Keratinocyte (primary cell): ENCODE results near the gene HENMT1. TPM values are rescaled to one million over a fixed set of nuclear protein-coding genes. Genes with fewer than 3 reads are reported as not detected.

ENCODE experiments used
- DNase-seq: peaks from one replicate; pipeline ENCODE4 v3.0.0-alpha.2; 2011; ENCODE audit warnings: low read depth, missing footprints, low spot score
- FAIRE-seq: peaks from 2 replicates; lab custom pipeline; 2011; peaks lifted over from hg19 to GRCh38; lab: Jason Lieb, UNC
- H2AFZ ChIP-seq: 2 replicates; pipeline ENCODE4 v1.6.0; 2012; ENCODE audit warnings: low read length, control low read depth, inconsistent platforms; ENCODE audit not compliant: control insufficient read depth
- H3K27ac ChIP-seq: 2 replicates; pipeline ENCODE4 v1.5.1; 2011; ENCODE audit warnings: low read length; ENCODE audit not compliant: control insufficient read depth, insufficient read depth
- H3K27me3 ChIP-seq: 3 replicates; pipeline ENCODE4 v1.6.0; 2011; ENCODE audit warnings: low read length; ENCODE audit not compliant: control insufficient read depth, insufficient read depth; ENCODE audit errors: extremely low read depth
- H3K36me3 ChIP-seq, 2 experiments: 2 replicates in 1 of 2; 3 replicates in 1 of 2; pipeline ENCODE4 v1.5.1; 2011; ENCODE audit warnings: low read length in 2 of 2, mild to moderate bottlenecking in 1 of 2; ENCODE audit not compliant: control insufficient read depth in 2 of 2, insufficient read depth in 2 of 2; ENCODE audit errors: extremely low read depth in 1 of 2
- H3K4me1 ChIP-seq: 3 replicates; pipeline ENCODE4 v1.5.1; 2011; ENCODE audit warnings: low read length; ENCODE audit not compliant: control insufficient read depth, insufficient read depth; ENCODE audit errors: extremely low read depth
- H3K4me2 ChIP-seq: 3 replicates; pipeline ENCODE4 v1.6.0; 2011; ENCODE audit warnings: low read depth, low read length; ENCODE audit not compliant: control insufficient read depth, insufficient read depth; ENCODE audit errors: extremely low read depth
- H3K4me3 ChIP-seq, 3 experiments: fragments of 200-600 bp in 1 of 3; sonication (generic) in 1 of 3; 2 replicates in 2 of 3; 3 replicates in 1 of 3; pipeline ENCODE4 v1.5.1; 2011 to 2016; ENCODE audit warnings: low read length in 3 of 3, mild to moderate bottlenecking in 3 of 3, control low read depth in 2 of 3, inconsistent platforms in 1 of 3, low read depth in 1 of 3, mixed read lengths in 1 of 3, mixed run types in 1 of 3, moderate library complexity in 1 of 3; ENCODE audit not compliant: control insufficient read depth in 2 of 3, insufficient read depth in 2 of 3; ENCODE audit errors: extremely low read depth in 1 of 3
- H3K79me2 ChIP-seq: 2 replicates; pipeline ENCODE4 v1.6.0; 2012; ENCODE audit warnings: low read length; ENCODE audit not compliant: control insufficient read depth, insufficient read depth
- H3K9ac ChIP-seq: 3 replicates; pipeline ENCODE4 v1.6.0; 2011; ENCODE audit warnings: low read length; ENCODE audit not compliant: control insufficient read depth, insufficient read depth; ENCODE audit errors: extremely low read depth
- H3K9me1 ChIP-seq: 3 replicates; pipeline ENCODE4 v1.6.0; 2011; ENCODE audit warnings: low read length; ENCODE audit not compliant: control insufficient read depth, insufficient read depth; ENCODE audit errors: extremely low read depth
- H3K9me3 ChIP-seq: 2 replicates; pipeline ENCODE4 v1.5.1; 2012; ENCODE audit warnings: low read depth, low read length; ENCODE audit not compliant: control insufficient read depth
- H4K20me1 ChIP-seq: 3 replicates; pipeline ENCODE4 v1.6.0; 2011; ENCODE audit warnings: low read length; ENCODE audit not compliant: control insufficient read depth, insufficient read depth; ENCODE audit errors: extremely low read depth
- EZH2 ChIP-seq: IDR thresholded peaks from one replicate; pipeline ENCODE4 v1.6.1; 2012; ENCODE audit warnings: inconsistent platforms, mild to moderate bottlenecking, low read length, moderate library complexity
- dilution Hi-C: fragments of 300-500 bp; cut with MboI; formaldehyde crosslinking; loops from one replicate; pipeline ENCODE4 v1.7.0; 2020; ENCODE audit warnings: low sequenced_read_pairs; ENCODE audit not compliant: extremely low pct_ligation_motif_present
- polyA plus RNA-seq, 5 experiments: library from polyadenylated mRNA; depleted of rRNA in 3 of 5; stranded (reverse) in 3 of 5; stranded (forward) in 1 of 5; unstranded in 1 of 5; fragments of >200 nt; gene quantifications; 1 replicate in 1 of 5; 2 replicates in 3 of 5; 3 replicates in 1 of 5; pipeline versions ENCODE4 v1.2.1 to v1.2.3, GENCODE V29; 2011 to 2012; ENCODE audit warnings: missing spikeins in 2 of 5, low read depth in 1 of 5, low replicate concordance in 1 of 5
- TF ChIP-seq, protein P1 (sequence below), 3 experiments: IDR thresholded peaks in 1 of 3; conservative IDR thresholded peaks in 1 of 3; optimal IDR thresholded peaks in 1 of 3; 2 replicates in 2 of 3; 3 replicates in 1 of 3; pipeline versions ENCODE3 to v1.5.1; 2011; ENCODE audit warnings: low read length in 3 of 3, mild to moderate bottlenecking in 3 of 3, moderate library complexity in 2 of 3, control low read depth in 1 of 3, inconsistent platforms in 1 of 3; ENCODE audit not compliant: insufficient read depth in 2 of 3; ENCODE audit errors: extremely low read depth in 1 of 3

Gene HENMT1
- polyA plus RNA-seq, 1 donor (not counting 4 experiments of a cell fraction or from before 2014, with no cell fraction given): 1.7 TPM

DNA sequence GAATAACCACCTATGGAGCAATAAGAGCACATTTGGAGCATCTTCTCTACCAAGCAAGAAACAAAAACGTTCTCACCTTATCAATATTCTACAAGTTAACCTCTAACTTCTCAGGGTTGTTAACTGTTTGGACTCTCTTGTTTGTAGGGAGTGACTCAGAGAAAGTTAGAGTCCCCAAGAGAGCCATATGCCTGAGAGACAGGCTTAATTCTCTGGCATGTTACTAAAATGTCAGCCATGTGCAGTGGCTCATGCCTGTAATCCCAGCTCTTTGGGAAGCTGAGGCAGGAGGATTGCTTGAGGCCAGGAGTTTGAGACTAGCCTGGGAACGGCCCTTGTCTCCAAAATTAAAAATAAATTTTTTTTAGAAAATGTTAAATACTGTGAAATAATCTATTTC is 4.2 kb upstream of the HENMT1 start:
- H2AFZ ChIP-seq: no peak overlapping the region
- H3K79me2 ChIP-seq: no peaks in the 10 kb centered on the region
- no peak for TF ChIP-seq EZH2
- TF ChIP-seq, protein P1, sequence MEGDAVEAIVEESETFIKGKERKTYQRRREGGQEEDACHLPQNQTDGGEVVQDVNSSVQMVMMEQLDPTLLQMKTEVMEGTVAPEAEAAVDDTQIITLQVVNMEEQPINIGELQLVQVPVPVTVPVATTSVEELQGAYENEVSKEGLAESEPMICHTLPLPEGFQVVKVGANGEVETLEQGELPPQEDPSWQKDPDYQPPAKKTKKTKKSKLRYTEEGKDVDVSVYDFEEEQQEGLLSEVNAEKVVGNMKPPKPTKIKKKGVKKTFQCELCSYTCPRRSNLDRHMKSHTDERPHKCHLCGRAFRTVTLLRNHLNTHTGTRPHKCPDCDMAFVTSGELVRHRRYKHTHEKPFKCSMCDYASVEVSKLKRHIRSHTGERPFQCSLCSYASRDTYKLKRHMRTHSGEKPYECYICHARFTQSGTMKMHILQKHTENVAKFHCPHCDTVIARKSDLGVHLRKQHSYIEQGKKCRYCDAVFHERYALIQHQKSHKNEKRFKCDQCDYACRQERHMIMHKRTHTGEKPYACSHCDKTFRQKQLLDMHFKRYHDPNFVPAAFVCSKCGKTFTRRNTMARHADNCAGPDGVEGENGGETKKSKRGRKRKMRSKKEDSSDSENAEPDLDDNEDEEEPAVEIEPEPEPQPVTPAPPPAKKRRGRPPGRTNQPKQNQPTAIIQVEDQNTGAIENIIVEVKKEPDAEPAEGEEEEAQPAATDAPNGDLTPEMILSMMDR (optimal IDR thresholded peaks at IDR 0.05 in 1 of 3, IDR thresholded peaks at IDR 0.05 in 1 of 3, conservative IDR thresholded peaks at IDR 0.05 in 1 of 3; ENCODE audit: extremely low read depth in 1 of 3, insufficient read depth in 2 of 3, low read length in 3 of 3): no peak
- no peaks in the 10 kb centered on the region for H3K9me1 ChIP-seq
- H3K4me3 ChIP-seq: no peak overlapping the region
- no peak overlapping the region for H3K27ac ChIP-seq
- H3K9me3 ChIP-seq: no peaks in the 10 kb centered on the region
- no peak for FAIRE-seq
- no peaks in the 10 kb centered on the region for H3K27me3 ChIP-seq
- no peak overlapping the region for H3K4me2 ChIP-seq
- peaks cover 3% of the 10 kb centered on the region for H3K4me1 ChIP-seq
- DNase-seq: no peak
- H4K20me1 ChIP-seq: no peaks in the 10 kb centered on the region
- H3K36me3 ChIP-seq: no peaks in the 10 kb centered on the region
- dilution Hi-C loops: no loop called here
- no peak overlapping the region for H3K9ac ChIP-seq

- H3K27me3 ChIP-seq: no peaks in the 10 kb centered on the region
- no peaks in the 10 kb centered on the region for H3K36me3 ChIP-seq
- no peak overlapping the region for H3K27ac ChIP-seq
- H3K9me1 ChIP-seq: no peaks in the 10 kb centered on the region
- FAIRE-seq (no peak), DNase-seq (no peak)
- no peak overlapping the region for H3K4me2 ChIP-seq
- H3K9ac ChIP-seq: no peak overlapping the region
- no peaks in the 10 kb centered on the region for H3K9me3 ChIP-seq
- no peaks in the 10 kb centered on the region for H4K20me1 ChIP-seq
- dilution Hi-C loops: no loop called here
- TF ChIP-seq, protein P1 (optimal IDR thresholded peaks at IDR 0.05 in 1 of 3, IDR thresholded peaks at IDR 0.05 in 1 of 3, conservative IDR thresholded peaks at IDR 0.05 in 1 of 3; ENCODE audit: extremely low read depth in 1 of 3, insufficient read depth in 2 of 3, low read length in 3 of 3): no peak
- no peak for TF ChIP-seq EZH2
- H3K4me3 ChIP-seq: no peak overlapping the region
- H3K79me2 ChIP-seq: no peaks in the 10 kb centered on the region
- no peak overlapping the region for H2AFZ ChIP-seq
- H3K4me1 ChIP-seq: peaks cover 3% of the 10 kb centered on the region
Observed at GRCh38 chr1:108664481-108664880, 3.6 kb upstream of the HENMT1 start.
